ENCODE data around the gene ZFYVE19.

The ZFYVE19 gene

GRCh38 chr15:40812721-40813425 lies 6.0 kb downstream of the ZFYVE19 start:
- DNase-seq (ENCODE audit: low read depth, low spot score), result no peak
- no peak overlapping the region for H3K27ac ChIP-seq

DNA sequence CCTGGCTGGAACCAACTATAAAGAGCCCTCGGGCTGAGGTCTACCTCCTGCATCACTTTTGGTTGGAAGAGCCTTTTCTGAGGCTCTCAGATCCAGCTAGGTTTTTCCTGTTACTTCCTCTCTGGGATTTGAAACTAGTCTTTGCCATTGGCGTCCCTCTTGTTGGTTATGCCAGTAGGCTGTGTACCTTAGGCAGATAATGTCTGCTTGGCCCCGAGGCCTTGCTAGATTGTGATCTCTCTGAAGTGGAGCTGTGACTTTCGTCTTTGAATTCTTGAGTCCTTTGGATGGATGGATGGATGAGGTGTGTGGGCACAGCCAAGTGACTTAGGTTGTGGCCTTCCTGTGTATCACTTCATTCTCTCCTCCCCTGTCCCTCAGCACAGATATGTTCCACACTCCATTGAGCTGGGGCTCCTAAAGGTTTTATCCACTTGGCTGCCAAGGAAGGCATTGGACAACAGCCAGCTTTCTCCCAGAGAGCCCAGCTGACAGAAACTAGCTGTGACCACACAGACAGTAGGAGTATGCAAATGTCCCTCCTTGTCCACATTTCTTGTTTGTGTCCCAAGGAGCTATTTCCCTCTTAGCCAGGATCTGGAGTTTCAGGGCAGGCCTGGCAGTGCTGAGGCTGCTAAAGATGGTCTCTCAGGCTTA lies 8.3 kb downstream of the ZFYVE19 start:
- no peak for DNase-seq (ENCODE audit: low read depth, low spot score)

GRCh38 chr15:40819048-40819447 lies 12.2 kb downstream of the ZFYVE19 start:
- no peak for DNase-seq (ENCODE audit: low read depth, low spot score)
- no peak overlapping the region for H3K27ac ChIP-seq

More for the DNA sequence above, 8.3 kb downstream of the ZFYVE19 start:
- no peak overlapping the region for H3K27ac ChIP-seq

GRCh38 chr15:40821195-40821594 lies 14.3 kb downstream of the ZFYVE19 start:
- DNase-seq (ENCODE audit: low read depth, low spot score), result no peak
- no peak overlapping the region for H3K27ac ChIP-seq

GRCh38 chr15:40823572-40824343 lies 16.9 kb downstream of the ZFYVE19 start:
- H3K27ac ChIP-seq, result peak overlapping the region; percentile 56
- DNase-seq (ENCODE audit: low read depth, low spot score), result no peak

- DNase-seq (ENCODE audit: low read depth, low spot score), result no peak
- H3K27ac ChIP-seq, result no peak overlapping the region
Observed at GRCh38 chr15:40825661-40826422, 19.0 kb downstream of the ZFYVE19 start.

DNA sequence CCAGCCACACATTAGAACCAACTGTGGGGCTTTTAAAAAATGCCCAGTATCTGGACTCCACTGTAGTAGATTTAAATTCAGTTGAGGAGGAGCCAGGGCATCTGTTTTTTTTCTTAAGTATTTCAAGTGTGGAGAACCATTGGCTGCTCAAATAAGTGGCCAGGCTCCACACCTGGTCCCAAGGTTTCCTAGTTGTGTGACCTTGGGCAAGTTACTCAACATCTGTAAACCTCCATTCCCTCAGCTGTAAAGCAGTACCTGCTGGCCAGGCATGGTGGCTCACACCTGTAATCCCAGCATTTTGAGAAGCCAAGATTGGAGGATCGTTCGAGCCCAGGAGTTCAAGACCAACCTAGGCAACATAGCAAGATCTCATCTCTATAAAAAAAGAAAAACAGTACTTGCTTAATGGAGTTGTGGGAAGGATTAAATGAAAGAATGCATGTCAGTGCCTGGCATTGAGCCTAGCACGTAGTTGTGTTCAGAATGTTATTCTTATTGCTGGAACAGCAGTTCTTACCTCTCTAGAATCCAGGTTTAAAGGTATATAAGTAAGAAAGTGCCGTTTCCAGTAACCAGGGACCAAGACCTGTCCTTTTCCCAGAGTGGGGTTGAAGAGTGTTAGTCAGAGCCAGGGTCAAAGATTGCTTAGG lies 19.7 kb downstream of the ZFYVE19 start:
- no peak overlapping the region for H3K27ac ChIP-seq
- no peak for DNase-seq (ENCODE audit: low read depth, low spot score)

GRCh38 chr15:40828447-40829036 lies 21.7 kb downstream of the ZFYVE19 start, which contains the start of gene PPP1R14D:
Gene PPP1R14D (minus strand): TSS chr15:40828708. CDS start chr15:40828641, 67 bp downstream.
- no peak for DNase-seq (ENCODE audit: low read depth, low spot score)
- H3K27ac ChIP-seq, result no peak within 1 kb of the TSS

DNA sequence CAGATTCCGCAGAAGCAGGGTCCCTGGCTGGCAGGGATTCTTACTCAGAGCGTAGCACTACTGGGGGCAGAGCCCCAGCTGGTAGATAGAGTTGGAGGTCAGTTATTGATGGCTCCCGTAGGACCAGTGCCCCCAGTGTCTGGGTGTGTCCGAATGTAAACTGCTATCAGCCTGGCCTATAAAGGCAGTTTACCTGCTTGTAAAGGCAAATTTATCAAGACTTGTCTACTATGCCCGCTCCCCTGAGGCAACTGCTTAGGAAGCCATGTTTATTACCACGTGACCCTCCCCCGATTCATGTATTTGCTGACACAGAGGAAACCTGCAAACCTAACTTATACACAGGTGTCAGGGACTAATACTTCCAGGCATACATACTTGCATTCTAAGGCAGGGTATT lies 22.2 kb downstream of the ZFYVE19 start:
- no peak for DNase-seq (ENCODE audit: low read depth, low spot score)
- no peak overlapping the region for H3K27ac ChIP-seq

DNA sequence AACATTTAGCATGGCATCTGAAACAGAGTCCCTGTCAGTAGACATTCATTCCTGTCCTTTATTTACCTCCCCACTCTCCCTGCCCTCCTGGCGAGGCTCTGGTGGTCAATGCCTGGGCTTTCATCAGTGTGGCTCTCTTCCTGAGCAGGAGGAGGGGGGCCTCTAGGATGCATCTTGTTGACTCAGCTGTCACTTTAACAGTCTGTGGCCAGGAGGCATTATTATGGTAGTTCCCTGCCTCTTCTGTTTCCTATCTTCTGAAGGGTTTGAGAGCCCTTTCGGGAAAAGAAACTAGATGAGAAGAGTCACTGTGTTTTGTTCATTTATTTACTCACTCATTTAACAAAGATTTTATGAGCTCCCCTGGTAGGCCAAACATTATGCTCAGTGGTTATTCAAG lies 24.0 kb downstream of the ZFYVE19 start:
- DNase-seq (ENCODE audit: low read depth, low spot score), result no peak

GRCh38 chr15:40831861-40832260 lies 25.0 kb downstream of the ZFYVE19 start:
- no peak overlapping the region for H3K27ac ChIP-seq
- DNase-seq (ENCODE audit: low read depth, low spot score), result no peak

More for the DNA sequence above, 24.0 kb downstream of the ZFYVE19 start:
- H3K27ac ChIP-seq, result no peak overlapping the region

- DNase-seq (ENCODE audit: low read depth, low spot score), result no peak
- no peak overlapping the region for H3K27ac ChIP-seq
Observed at GRCh38 chr15:40832903-40833302, 26.0 kb downstream of the ZFYVE19 start.

DNA sequence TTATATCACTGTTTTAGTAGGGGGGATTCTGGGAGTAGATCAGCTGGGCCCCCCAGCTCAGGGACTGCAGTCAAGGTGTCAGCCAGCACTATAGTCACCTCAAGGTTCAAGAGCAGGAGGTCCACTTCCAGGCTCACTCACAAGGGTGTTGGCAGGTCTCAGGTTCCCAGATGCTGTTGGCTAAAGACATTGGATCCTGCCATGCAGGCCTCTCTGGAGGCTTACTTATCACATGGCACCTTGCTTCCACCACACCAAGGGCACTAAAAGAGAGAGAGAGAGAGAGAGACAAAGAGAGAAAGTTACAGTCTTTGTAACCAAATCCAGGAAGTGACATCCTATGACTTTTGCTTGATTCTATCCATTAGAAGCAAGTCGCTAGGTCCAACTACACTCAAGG lies 29.1 kb downstream of the ZFYVE19 start:
- DNase-seq (ENCODE audit: low read depth, low spot score), result no peak
- H3K27ac ChIP-seq, result peak overlapping the region; percentile 70

GRCh38 chr15:40838756-40839155 lies 31.9 kb downstream of the ZFYVE19 start:
- H3K27ac ChIP-seq, result no peak overlapping the region
- DNase-seq (ENCODE audit: low read depth, low spot score), result no peak

- no peak for DNase-seq (ENCODE audit: low read depth, low spot score)
- H3K27ac ChIP-seq, result no peak overlapping the region
Observed at GRCh38 chr15:40841741-40842140, 34.9 kb downstream of the ZFYVE19 start.

DNA sequence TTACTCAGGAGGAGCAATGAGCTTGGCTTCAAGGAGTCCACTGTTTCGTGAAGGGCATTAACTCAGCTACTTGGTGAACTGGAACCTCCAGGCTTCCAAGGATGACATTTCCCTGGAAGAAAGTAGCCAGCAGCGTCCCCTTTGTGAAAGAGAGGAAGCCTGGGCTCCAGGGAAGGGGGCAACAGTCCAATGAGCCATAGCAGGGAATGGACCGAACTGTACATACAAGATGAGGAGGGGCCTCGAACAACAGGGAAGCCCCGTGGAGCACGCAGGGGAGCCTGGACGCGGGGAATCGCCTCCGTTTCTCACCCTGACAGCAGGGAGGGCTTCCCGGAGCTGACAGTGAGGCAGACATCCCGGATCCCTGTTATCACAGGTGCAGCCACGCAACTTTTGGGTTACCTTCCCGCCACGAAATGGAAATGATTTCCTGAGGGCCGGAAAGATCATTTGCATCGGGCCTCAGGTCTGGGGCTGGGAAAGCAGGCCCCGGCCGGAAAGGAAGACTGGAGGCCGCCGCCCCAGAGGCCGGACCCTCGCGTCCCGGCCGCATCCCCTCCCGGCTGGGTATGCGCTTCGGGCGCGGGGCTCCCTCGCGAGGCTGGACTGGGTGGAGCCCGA lies 36.5 kb downstream of the ZFYVE19 start:
- no peak for DNase-seq (ENCODE audit: low read depth, low spot score)
- H3K27ac ChIP-seq, result peak overlapping the region; percentile 97

- no peak for DNase-seq (ENCODE audit: low read depth, low spot score)
- H3K27ac ChIP-seq, result peak within 1 kb of the TSS; percentile 97
Observed at GRCh38 chr15:40843885-40844695, 37.2 kb downstream of the ZFYVE19 start, which contains the start of gene SPINT1. Gene SPINT1 (plus strand): TSS chr15:40844048. CDS start chr15:40844555, 507 bp downstream.

- peak overlapping the region; percentile 97 for H3K27ac ChIP-seq
- DNase-seq (ENCODE audit: low read depth, low spot score), result no peak
Observed at GRCh38 chr15:40844696-40845030, 37.8 kb downstream of the ZFYVE19 start.

All from epithelial cell of prostate (primary cell).